SU-DHL-6 (cell line): ENCODE data around the gene GAMT.

ENCODE experiments used
- H2AFZ ChIP-seq: fragments of 200-600 bp; sonication (generic); 2 replicates; pipeline ENCODE4 v1.6.1; 2014; ENCODE audit warnings: low read depth, mild to moderate bottlenecking, moderate library complexity, mixed read lengths, antibody characterized with exemption, low read length; ENCODE audit not compliant: severe bottlenecking
- H3F3A ChIP-seq: fragments of 200-600 bp; shearing (Covaris generic); 2 replicates; pipeline ENCODE4 v1.6.0; 2016; ENCODE audit warnings: antibody characterized with exemption, mild to moderate bottlenecking; ENCODE audit not compliant: insufficient read depth
- H3K27ac ChIP-seq: fragments of 200-600 bp; sonication (generic); 2 replicates; pipeline ENCODE4 v1.5.1; 2016; ENCODE audit warnings: low read depth, mild to moderate bottlenecking, low read length, moderate library complexity, mixed read lengths
- H3K27me3 ChIP-seq: fragments of 200-600 bp; sonication (generic), shearing (Covaris generic); 2 replicates; pipeline ENCODE4 v1.6.0; 2014; ENCODE audit warnings: mild to moderate bottlenecking, low read length
- H3K36me3 ChIP-seq: fragments of 200-600 bp; sonication (generic); 2 replicates; pipeline ENCODE4 v1.6.1; 2014; ENCODE audit warnings: mild to moderate bottlenecking, low read length, mixed read lengths
- H3K4me2 ChIP-seq: fragments of 300-600, 200-600 bp; shearing (Covaris generic), sonication (generic); 2 replicates; pipeline ENCODE4 v1.6.0; 2014; ENCODE audit warnings: low read length, low read depth, mild to moderate bottlenecking; ENCODE audit not compliant: poor library complexity, severe bottlenecking
- H3K4me3 ChIP-seq: fragments of 200-600 bp; sonication (generic); 2 replicates; pipeline ENCODE4 v1.5.1; 2014; ENCODE audit warnings: antibody characterized with exemption, low read length, mild to moderate bottlenecking, mixed read lengths; ENCODE audit not compliant: insufficient read depth, poor library complexity, severe bottlenecking
- H3K79me2 ChIP-seq: fragments of 200-600 bp; sonication (generic); 2 replicates; pipeline ENCODE4 v1.6.1; 2014; ENCODE audit warnings: mild to moderate bottlenecking, low read length, moderate library complexity; ENCODE audit not compliant: insufficient read depth
- H3K9ac ChIP-seq: fragments of 200-600 bp; sonication (generic); 2 replicates; pipeline ENCODE4 v1.7.0; 2014; ENCODE audit warnings: mild to moderate bottlenecking, low read length
- H3K9me2 ChIP-seq: fragments of 200-600 bp; sonication (generic); replicated peaks from 2 replicates; pipeline ENCODE4 v1.6.1; 2014; ENCODE audit warnings: low read length; ENCODE audit not compliant: insufficient read depth
- H3K9me3 ChIP-seq: fragments of 200-600 bp; sonication (generic); 2 replicates; pipeline ENCODE4 v1.6.1; 2014; ENCODE audit warnings: low read length, mixed read lengths; ENCODE audit not compliant: insufficient read depth
- H4K20me1 ChIP-seq: fragments of 200-600 bp; sonication (generic); 2 replicates; pipeline ENCODE4 v1.6.1; 2014; ENCODE audit warnings: low read depth, mild to moderate bottlenecking, antibody characterized with exemption, low read length, moderate library complexity, mixed read lengths
- CTCF ChIP-seq: fragments of 200-600 bp; sonication (generic); IDR thresholded peaks from one replicate; pipeline ENCODE4 v1.5.1; 2017; ENCODE audit warnings: antibody characterized with exemption, mild to moderate bottlenecking, low read length, moderate library complexity; ENCODE audit not compliant: insufficient read depth, poor library complexity, severe bottlenecking
- EZH2phosphoT487 ChIP-seq: fragments of 200-600 bp; sonication (generic), shearing (Covaris generic); conservative IDR thresholded peaks from 2 replicates; pipeline ENCODE4 v1.6.1; 2018; ENCODE audit warnings: mild to moderate bottlenecking, antibody characterized with exemption, low read length, moderate library complexity, mixed read lengths

Gene GAMT

GRCh38 chr19:1434577-1435060, 33.3 kb upstream of the GAMT start:
- H3K27ac ChIP-seq, result no peak overlapping the region
- H3K9ac ChIP-seq, result no peak overlapping the region
- peaks cover 14% of the 10 kb centered on the region for H3K79me2 ChIP-seq
- peaks cover 7% of the 10 kb centered on the region; the same call in 1 of the 2 replicates for H4K20me1 ChIP-seq
- TF ChIP-seq EZH2phosphoT487 (no peak), CTCF (no peak)
- H3K9me3 ChIP-seq, result no peaks in the 10 kb centered on the region
- H3K9me2 ChIP-seq, result no peaks in the 10 kb centered on the region
- H3K36me3 ChIP-seq, result peaks cover 6% of the 10 kb centered on the region; the same call in 1 of the 2 replicates
- H3K4me3 ChIP-seq, result no peak overlapping the region
- H2AFZ ChIP-seq, result no peak overlapping the region
- H3K4me2 ChIP-seq, result no peak overlapping the region
- H3F3A ChIP-seq, result peaks cover 26% of the 10 kb centered on the region
- no peaks in the 10 kb centered on the region for H3K27me3 ChIP-seq

DNA sequence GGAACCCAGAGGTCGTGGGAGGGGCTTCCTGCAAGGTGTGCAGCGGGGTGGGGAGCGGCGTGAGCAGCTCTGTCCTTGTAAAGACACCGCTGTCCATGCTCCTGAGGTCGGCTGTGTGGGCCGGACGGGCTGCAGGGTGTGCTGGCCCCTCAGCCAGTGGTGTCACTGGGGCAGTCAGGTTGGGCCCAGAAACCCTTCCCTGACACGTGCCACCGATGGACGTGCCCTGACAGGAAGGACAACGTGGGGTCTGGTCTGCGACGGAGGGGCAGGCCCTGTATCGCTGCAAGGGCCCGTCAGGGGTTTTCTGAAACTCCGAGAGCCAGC, 32.7 kb upstream of the GAMT start:
- peaks cover 8% of the 10 kb centered on the region for H3K79me2 ChIP-seq
- no peak overlapping the region for H3K4me2 ChIP-seq
- no peak overlapping the region for H3K4me3 ChIP-seq
- H4K20me1 ChIP-seq, result 0 out of 2 replicates have a peak, but pooled peaks cover under 1% of the 10 kb centered on the region
- H3K9me3 ChIP-seq, result no peaks in the 10 kb centered on the region
- H3K27me3 ChIP-seq, result no peaks in the 10 kb centered on the region
- H3K9ac ChIP-seq, result no peak overlapping the region
- no peak for TF ChIP-seq CTCF
- no peak for TF ChIP-seq EZH2phosphoT487
- H3F3A ChIP-seq, result peaks cover 26% of the 10 kb centered on the region
- H3K27ac ChIP-seq, result no peak overlapping the region
- H3K9me2 ChIP-seq, result no peaks in the 10 kb centered on the region
- peaks cover 3% of the 10 kb centered on the region; the same call in 1 of the 2 replicates for H3K36me3 ChIP-seq
- H2AFZ ChIP-seq, result no peak overlapping the region

DNA sequence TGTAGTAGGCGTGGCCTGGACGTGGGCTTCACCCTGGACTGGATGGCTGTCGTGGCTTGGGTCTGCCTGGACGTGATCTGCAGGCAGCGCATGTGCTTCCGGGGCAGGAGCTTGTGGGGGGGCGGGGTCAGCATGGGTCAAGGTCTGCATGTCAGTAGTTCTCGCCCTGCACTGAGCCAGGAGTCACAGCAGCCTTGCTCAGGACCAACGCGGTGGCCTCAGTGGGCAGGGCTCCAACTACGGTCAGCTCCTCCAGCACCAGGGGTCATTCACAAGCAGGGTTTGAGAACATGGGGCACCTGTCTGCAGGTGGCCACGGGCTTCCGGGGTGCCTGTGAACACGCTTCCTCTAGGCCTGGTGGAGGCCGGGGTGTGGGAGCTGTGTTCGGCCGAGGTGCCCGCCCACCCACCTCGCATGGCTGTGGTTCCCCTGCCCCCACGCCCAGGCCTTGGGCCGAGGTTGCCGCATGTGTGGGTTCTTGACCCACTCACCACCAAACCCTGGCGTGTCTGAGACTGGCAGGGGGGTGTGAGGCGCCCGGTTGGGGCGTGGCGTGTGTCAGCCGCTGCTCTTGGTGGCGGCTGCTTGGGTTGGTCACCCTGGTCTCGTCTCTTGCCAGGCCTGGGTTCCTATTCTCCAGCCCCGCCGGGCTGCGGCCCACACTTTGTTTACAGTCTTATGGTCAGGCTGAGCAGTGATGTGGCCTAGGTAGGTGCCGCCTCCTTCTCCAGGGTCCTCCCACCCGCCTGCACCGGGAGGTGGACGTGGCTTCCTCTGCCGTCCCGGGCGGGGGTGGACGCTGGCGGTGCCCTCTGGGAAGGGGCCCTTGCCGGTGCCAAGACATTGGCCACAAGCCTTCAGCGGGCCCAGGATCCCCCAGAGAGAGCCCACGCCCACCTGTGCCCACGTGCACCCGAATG, 32.0 kb upstream of the GAMT start:
- Histone ChIP-seq H3K79me2 (peaks cover 3% of the 10 kb centered on the region), H3K4me3 (no peak overlapping the region), H3K9me2 (no peaks in the 10 kb centered on the region), H3K27me3 (no peaks in the 10 kb centered on the region), H3K4me2 (no peak overlapping the region), H3K36me3 (peaks cover 6% of the 10 kb centered on the region; the same call in 1 of the 2 replicates), H3K27ac (no peak overlapping the region), H2AFZ (no peak overlapping the region), H3K9ac (no peak overlapping the region), H3F3A (peaks cover 26% of the 10 kb centered on the region), H4K20me1 (no peaks in the 10 kb centered on the region), H3K9me3 (no peaks in the 10 kb centered on the region)
- TF ChIP-seq CTCF (no peak), EZH2phosphoT487 (no peak)
